ENCODE data around the gene PSMD9.

DNA sequence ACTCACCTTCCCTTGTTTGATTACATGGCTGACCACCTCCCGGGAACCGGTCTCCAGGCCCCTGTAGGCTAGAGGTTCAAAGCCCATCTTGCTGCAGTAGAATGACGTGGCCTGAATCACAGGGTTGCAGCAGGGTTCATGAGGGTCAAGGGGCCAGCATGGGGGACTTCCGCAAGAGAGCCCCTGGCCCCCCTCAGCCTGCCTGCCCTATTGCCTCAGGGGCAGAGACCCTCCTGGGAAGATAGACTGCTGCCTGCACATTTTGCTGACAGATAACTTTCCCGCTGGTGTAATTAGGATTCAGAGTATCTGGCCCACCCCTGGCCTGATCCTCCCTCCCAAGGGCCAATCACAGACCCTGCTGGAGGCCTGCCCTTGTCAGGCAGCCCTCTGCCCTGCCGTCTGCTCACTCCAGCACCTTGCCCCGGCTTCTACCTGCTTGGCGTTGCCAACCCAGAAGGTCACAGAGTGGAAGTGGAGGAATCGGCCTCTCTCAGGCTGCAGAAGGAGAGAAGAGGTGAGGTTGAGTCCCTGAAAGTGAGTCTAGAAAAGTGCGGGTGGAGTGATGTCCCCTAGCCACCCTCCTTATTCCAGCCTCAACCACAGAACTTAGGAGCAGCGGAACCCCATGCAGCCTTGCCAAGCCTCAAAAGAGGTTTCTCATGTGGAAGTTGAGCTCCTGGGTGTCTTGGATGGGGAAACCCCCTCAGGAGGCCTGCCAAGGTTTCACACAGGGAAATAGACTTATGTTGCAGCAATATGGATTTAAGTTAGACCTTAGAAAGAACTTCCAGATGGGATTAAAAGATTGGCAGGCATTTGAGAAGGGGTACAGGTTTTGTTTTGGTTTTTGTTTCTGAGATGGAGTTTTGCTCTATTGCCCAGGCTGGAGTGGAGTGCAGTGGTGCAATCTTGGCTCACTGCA, 31.0 kb upstream of the PSMD9 start:
- TF ChIP-seq, protein P1, sequence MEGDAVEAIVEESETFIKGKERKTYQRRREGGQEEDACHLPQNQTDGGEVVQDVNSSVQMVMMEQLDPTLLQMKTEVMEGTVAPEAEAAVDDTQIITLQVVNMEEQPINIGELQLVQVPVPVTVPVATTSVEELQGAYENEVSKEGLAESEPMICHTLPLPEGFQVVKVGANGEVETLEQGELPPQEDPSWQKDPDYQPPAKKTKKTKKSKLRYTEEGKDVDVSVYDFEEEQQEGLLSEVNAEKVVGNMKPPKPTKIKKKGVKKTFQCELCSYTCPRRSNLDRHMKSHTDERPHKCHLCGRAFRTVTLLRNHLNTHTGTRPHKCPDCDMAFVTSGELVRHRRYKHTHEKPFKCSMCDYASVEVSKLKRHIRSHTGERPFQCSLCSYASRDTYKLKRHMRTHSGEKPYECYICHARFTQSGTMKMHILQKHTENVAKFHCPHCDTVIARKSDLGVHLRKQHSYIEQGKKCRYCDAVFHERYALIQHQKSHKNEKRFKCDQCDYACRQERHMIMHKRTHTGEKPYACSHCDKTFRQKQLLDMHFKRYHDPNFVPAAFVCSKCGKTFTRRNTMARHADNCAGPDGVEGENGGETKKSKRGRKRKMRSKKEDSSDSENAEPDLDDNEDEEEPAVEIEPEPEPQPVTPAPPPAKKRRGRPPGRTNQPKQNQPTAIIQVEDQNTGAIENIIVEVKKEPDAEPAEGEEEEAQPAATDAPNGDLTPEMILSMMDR (conservative IDR thresholded peaks at IDR 0.05; ENCODE audit: low read length), result no peak
- no peak for TF ChIP-seq EZH2phosphoT487 (IDR thresholded peaks at IDR 0.05; ENCODE audit: borderline replicate concordance, low read depth, low read length)
